ENCODE measurements around the gene SETD1B.
A peak's percentile ranks its signal among the peaks of the same experiment; 100 is the strongest.

SETD1B gene

DNA sequence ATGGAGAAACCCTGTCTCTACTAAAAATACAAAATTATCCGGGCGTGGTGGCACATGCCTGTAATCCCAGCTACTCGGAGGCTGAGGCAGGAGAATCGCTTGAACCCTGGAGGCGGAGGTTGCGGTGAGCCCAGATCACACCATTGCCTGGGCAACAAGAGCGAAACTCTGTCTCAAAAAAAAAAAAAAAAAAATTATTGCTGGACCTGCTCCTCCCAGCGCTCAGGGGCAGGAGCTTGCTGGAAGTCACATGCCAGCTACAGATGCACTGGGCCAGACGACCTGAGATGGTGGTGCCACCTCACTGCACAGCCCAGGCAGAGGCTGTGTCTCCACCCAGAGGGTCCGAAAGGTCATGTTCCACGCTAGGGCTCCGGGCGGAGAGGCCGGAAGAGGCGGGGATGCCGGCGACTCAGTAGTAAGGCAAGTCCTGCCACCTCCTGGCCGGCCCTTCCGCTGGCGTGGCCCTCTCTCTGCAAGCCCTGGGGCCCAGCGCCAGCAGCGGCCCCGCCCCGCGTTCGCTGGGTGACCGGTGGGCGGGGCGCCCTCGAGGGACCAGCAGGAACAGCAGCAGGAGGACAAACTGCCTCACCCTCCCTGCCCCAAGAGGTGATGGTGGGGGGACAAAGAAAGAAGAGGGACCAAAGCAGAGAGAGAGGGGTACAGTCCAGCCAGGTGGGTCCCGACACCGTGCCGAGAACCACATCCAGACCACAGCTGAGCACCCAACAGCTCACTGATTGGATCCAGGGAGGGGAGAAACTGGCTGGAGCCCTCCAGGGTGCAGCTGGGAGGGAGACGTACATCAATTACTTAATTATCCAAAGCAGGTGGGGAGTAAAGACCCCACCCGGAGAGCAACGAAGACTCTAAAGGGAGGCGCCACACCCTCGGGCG, 6.7 kb upstream of the SETD1B start:
- no peak for DNase-seq

DNA sequence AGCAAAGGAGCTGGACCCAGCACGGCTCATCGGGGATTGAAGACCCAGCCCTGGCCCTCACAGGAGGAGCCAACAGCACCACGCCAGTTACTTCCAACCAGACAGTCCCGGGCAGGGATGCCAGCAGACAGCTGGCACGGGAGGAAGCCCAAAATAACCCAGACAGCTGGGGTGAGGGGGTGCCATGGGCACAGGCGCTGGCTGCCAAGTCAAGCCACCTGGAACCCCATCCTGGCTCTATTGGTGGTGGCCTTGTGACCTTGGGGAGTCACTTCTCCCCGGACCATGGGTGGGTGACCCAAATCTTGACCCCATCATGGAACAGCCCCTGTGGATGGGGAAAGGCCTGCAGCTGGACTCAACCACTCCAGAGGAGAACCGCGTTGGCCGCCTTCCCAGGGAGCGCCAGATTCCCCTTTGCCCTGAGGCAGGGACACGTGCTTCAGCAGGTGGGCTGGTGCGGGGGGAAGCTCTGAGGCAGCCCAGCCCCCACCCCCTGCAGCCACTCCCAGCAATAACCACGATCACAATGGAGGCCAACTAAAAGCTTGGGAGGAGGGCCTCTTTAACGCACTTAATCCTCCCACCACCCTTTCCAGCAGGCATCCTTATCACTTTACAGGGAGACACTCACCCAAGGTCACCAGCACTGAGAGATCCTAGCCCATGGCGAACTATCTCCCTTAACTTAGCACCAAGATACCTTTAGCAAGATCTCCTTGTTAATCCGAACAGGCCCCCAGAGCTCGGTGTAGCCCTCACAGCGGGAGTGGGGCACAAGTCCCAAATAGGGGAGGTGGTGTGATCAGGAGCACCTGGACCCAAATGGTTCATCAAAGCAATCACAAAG, 5.6 kb upstream of the SETD1B start:
- DNase-seq, result peak; percentile 66

DNA sequence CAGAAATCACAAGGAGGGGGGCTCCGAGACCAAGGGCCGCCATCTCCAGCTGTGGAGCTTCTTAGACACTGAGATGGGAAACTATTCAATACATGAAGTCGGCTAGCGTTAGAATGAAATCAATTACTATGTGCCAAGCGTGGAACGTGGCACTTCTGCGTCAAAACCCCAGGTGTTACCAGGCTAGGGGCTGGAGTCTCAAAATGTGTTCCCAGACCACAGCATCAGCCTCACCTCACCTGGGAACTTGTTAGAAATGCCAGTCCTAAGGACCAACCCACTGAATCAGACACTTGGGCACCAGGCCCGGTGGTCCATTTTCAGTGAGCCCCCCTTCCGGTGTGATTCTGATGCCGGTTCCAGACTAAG, 5.0 kb upstream of the SETD1B start:
- DNase-seq, result no peak

DNA sequence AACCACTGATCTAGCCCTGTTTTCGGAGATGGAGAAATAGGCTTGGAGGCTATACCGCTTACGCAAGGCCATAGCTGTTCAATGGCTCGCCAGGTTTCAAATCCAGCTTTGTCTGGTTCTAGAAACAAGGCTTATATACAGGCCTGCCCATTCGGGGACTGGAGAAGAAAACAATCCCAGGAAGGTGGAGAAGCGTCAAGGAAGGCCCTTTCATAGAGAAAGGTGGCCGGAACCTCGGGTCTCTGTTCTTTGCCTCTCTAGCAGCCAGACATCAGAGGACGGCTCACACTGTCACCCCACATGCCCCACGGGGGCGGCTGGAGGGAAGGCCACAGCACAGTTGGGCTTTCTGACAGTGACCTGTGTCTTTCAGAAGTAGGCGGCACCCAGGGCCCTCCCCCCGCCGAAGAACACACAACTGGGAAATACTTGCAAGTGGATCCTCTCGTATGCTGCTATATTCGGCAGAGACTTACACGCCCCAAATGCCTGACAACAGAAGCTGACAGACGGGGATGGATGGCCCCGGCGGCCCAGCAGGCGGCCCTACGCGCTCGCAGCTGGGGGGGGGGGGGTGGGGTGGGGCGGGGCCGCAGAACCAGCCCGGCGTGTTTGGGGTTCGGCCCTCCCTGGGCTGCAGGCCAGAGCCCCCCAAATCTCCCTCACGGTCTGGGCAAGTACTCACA, 4.5 kb upstream of the SETD1B start:
- DNase-seq, result peak; percentile 60

DNA sequence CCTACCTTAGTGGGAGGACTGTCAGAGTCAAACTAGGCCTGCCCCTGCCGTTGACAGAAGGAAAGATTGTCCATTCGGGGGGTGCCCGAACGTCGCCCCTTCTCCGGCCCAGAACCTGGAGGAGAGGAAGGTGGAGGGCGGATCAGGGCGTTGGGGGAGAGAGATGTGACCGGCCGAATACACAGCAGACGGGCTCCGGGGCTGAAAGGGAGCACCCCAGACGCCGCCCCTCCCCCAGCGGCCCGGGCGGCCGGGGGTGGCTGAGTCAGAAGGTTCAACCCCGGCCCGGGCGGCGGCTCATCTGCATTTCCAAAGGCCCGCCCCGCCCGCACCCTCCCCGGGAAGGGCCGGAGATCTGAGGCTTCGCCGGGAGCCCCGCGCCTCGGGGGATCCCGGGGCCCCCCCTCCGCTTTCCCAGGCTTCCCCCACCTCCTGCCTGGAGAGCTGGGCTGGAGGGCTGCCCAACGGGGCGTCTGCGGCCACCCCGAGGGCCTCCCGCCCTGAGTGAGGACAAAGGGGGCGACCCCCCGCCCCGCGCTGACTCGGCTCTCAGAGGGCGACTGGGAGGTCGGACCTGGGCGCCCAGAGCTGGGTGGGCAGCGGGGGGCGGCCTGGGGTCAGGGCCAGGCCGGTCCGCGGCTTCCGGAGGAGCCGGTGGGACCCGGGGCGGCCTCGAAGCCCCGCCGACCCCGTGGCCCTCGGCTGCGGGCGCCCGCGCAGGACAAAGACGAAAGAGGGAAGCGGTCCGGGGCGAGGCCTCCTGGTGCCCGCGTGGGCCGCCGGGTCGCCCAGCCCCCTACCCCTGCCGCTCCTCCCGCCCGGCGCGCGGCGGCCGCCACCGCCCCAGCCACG, 3.7 kb upstream of the SETD1B start:
- no peak for DNase-seq

DNA sequence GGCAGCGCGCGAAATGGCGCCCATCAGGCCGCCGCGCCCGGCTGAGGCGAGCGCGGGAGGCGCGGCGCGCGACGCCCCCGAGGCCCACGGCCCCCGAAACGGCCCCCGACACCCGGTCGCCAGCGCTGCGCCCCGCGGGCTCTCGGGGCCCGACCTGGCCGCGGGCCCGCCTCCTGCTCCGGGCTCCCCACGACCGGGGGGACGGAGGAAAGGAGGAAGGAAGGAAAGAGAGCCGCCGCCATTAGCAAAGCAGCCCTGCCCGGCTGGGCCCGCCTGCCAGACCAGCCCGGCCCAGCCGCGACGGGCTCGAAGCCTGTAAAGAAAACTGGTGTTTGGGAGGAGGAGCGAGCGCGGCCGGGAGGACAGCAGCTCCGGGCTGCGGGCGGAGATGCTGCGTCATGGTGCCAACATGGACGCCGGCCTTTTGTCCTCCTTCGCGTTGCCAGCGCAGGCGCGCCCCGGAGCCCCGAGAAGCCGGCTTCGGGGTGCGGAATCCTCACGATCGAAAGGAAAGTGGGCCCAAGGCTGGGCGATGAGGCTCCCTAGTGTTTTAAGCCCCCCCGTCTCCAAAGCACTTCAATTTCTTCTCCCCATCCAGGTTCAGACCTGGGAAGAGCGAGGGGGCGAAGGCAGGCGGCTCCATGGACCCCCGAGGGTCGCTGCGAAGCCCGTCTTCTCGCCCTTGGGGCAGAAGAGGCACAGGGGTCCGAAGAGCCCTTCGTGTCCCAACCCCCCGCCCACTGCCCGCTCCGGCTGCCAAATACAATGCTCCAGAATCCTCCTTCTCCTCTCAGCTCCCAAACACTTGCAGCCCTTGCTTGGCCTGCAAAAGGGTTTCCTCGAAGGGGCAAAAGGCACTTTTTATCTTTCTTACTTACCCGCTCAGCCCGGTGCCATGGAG, 2.9 kb upstream of the SETD1B start:
- peak; percentile 16 for DNase-seq

DNA sequence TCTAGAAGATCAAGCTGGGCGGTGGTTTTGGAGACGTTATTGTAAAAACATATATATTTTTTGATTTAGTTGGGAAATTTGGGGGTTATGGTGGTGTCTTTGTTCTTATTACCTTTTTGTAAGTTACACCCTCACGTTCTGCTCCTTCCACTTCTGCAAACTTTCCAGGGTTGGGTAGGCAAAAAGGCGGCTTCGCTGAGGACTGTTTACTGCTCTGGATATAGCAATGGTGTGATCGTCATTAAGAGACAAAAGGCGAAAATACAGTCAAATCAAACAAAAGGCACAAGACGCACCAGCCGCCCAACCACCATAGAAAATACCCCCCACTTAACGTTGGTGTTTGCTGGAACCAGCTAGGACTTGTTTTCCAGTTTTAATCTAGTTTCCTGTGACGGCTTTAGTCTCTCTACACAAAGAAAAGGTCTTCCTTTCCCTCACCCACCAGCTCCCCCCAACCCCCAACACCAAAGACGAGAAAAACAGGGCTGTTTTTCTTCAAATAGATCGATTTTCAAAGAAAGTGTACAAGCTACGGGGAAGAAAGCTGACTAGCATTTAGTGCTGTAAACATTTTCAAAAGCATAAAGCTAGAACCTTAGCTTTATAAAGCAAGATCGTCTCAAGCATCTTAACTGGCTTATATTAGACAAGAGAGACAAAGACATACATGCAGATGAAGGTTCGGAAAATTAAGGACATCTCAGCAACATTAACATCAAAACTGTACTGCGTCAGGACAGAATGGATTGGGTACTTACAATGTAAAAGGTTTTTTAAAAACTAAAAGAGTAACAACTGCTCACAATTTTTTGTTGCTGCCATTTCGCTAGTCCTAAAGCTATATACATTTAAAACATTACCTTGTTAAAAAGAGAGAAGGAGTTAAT, 2.0 kb upstream of the SETD1B start:
- peak; percentile 39 for DNase-seq

DNA sequence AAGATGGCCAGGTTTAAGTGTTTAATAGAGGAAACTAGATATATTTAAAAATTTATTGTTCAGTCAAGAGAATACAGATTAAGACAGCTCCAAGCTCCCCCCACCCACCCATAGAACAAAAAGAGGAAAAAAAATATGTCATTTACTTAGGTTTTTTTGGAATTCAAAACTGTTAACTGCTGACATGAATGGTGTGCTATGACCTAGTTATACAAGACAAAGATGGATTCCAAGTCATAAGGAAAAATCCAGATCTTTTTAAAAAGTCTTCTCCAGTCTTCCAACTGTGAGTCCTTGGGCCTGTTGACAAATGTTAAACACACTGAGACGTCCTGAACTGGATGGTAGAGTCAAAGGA, 1.3 kb upstream of the SETD1B start:
- DNase-seq, result no peak

DNA sequence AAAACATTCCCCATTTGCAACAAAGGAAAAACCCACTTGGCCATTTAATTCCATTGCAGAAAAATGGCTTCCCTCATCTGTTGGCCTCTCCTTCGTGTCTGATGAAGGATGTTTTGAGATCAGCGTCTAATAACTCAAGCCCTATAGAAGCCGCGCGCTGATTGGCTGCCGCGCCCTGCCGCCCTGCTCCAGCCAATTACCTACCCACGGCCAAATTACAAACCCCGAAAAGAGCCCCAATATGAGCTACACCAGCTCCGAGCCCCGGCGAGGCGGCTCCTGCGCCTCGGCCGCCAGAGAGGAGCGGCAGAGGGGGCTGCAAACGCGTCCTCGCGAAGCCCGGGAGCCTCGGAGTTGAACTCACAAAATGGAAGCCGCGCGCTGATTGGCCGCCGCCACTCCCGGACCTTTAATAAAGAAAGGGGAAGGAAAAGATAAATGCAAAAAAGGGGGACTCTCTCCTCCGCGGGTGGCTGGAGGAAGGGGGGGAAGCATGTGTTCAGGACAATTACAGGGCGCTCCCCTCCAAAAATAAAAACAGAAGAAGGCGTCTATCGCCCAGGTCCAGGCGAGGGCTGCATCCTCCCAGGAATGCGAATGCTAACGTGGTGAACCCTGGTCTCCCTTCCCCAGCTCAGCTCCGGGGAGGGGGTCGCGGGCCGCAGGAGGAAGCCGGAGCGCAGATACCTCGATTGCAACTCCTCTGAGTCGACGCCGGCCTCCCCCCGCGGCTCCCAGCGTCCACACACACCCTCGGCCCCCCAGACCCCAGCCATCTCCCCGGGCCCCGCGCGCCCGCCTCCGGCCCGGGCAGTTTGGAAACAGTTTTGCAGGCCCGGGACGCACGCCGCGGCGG, 738 bp upstream of the SETD1B start:
- peak; percentile 95 for DNase-seq

DNA sequence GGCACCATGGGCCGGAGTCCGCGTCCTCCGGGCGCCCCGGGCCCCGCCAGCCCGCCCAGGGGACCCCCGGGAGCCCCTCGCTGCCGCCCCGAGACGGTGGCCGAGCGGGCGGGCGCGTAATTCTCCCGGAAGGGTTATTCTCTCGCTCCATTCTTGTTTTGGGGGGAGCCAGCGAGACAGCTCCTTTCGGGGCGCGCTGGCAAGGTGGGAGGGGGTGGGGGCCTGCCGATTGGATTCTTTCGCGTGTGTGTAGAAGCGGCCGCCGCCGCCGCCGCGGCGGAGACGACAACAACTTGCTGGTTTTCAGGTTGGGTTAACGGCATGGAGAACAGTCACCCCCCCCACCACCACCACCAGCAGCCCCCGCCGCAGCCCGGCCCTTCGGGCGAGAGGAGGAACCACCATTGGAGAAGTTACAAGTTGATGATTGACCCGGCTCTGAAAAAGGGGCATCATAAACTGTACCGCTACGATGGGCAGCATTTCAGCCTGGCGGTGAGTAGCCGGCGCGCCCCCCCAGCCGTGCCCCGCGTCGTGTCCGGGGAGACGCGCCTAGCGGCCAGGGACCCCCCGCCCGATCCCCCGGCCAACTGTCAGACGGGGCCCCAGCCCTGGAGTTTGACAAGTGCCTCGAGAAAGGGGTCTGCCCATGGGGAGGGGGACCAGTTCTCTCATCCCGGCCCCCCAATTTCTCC, 755 bp downstream of the SETD1B start:
- DNase-seq, result no peak

DNA sequence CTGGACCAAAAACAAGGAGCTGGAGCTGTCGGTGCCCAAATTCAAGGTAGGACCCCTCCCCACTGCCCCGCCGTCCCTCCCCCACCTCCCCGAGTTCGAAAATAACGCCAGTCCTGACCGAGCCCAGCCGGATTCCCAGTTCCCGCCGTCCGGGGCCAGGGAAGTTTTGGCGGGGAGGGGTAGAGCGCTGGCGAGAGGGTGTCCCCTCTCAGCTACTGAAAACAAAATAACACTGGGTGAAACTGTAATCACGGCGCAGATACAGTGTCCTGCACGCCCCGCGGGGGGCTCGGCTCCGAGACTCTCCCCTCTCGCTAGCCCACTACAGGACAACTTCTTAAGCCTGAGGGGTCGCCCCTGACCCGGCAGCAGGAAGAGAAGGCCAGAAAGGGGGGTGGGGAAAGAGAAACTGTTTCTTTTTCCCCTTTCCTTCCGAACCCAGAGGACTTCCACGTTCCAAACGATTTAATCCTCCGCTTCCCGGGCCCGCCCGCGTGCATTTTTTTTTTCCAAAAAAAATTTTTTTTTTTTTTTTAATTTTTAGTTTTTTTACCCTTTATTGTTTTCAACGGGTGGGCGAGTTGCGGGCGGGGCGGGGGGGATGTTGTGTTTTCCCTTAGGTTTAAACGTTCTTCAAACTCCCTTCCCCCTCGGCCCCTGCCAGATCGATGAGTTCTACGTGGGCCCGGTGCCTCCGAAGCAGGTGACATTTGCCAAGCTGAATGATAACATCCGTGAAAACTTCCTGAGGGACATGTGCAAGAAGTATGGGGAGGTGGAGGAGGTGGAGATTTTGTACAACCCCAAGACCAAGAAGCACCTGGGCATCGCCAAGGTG, 1.6 kb downstream of the SETD1B start:
- DNase-seq, result no peak

DNA sequence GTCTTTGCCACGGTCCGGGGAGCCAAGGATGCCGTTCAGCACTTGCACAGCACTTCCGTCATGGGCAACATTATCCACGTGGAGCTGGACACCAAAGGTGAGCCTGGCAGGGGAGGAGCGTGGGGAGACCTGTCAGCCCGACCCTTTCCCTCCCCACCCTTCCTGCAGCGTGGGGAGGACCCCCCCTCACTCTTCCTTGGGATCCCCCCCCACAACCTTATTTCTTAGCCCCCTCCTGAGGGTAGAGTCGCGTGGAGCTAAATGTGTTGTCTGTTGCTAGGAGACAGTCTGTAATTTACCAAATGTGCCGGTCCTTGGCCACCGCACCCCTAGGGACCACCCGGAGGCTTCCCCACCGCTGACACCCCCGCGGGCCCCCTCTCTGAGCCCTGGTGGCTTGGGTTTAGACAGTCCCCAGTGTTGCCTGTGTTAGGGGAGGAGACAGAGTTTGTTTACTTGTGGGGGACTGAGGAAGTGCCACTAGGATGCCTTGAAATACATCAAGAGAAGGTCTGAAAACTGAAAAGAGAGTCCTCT, 2.3 kb downstream of the SETD1B start:
- no peak for DNase-seq

DNA sequence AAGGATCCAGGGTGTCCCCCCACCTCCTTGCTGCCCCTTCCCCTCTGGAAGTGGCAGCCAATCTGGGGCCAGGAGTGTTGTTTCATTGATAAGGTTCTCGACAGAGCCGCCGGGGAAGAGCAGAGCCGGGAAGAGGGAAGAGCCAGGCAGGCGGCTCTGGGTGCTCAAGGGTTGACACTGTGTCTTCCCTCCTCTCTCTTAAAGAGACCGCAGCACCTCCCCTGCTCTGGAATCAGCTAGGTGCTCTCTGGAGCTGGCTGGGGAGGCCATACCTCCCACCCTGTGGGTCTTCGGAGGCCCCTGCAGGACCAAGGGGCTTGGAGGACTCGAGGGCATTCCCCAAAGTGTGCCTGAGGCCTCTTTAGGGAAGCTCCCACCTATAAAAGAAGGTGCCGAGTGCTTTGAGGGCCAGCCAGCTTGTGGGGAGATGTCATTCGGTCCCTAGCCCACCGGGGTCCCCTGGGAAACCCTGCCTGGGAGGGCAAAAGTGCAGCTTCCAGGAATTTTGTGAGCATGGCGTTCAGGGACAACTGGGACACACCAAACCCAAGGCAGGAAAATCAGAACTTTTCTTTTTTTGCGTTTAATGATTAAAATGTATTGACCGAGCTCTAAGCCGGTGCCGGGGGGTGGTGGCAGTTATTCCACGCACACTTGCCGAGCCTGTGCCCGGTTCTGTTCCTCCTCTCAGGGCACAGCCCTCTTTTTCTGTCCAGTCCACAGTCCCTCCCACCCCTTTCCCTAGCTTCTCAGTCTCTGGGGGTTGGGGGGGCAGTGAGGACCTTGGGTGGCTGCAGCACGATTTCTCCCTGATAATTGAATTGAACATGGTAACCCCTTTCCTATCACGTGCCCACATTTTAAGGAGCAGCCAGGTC, 3.0 kb downstream of the SETD1B start:
- DNase-seq, result no peak

DNA sequence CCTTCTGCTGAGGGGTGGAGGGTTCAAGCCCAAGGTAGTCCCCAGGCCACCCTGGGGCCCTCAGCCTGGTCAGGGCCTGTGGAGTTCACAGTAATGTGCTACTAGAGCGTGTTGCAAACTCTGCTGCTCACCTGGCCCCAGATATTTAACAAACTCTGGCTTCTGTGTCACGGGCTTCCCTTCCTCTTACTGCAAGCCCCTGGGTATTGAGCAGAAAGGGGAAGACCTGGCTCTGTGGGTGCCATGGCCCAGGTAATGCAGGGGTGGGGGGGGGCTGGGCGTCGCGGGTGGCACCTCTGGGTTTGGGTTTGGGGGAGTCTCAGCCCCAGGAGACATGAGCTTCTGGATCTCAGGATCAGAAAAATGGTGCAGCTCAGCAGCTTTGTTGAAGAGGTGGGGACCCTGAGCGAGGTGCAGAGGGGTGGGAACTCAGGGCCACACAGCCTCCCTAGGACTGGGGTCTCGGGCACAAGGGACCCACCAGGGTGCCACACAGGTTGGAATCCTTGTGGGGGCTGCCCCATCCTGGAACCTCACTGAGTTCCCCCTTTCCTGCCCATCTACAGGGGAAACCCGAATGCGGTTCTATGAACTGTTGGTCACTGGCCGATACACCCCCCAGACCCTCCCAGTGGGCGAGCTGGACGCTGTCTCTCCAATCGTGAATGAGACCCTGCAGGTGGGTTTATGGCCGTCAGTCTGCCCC, 4.0 kb downstream of the SETD1B start:
- DNase-seq, result no peak

DNA sequence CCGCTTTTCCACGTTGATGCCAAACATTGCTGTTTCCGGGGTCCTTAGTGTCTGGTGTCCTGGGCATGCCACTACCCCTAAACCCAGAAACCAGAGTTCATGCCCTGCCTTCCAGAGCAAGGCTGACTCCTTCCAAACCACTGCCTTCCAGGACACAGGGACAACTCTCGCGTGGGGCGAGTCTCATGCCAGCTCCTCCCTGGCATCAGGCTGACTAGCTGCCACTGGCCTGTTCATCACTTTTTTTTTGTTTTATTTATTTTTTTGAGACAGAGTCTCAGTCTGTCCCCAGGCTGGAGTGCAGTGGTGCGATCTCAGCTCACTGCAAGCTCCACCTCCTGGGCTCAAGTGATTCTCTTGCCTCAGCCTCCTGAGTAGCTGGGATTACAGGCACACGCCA, 4.8 kb downstream of the SETD1B start:
- DNase-seq, result no peak

DNA sequence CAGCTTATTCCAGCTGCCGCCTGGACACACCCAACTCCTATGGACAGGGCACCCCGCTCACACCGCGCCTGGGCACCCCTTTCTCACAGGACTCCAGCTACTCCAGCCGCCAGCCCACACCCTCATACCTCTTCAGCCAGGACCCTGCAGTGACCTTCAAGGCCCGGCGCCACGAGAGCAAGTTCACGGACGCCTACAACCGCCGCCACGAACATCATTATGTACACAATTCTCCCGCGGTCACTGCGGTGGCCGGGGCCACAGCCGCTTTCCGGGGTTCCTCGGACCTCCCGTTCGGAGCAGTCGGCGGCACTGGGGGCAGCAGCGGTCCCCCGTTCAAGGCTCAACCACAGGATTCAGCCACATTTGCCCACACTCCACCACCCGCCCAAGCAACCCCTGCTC, 5.9 kb downstream of the SETD1B start:
- no peak for DNase-seq
